ENCODE data around the gene ETV6. TPM values are rescaled to one million over a fixed set of nuclear protein-coding genes. Genes with fewer than 3 reads are reported as not detected.

Gene ETV6
- total RNA-seq, 4 donors from 2014 or later = 17.2 to 28.2 (median 19.3) TPM

DNA sequence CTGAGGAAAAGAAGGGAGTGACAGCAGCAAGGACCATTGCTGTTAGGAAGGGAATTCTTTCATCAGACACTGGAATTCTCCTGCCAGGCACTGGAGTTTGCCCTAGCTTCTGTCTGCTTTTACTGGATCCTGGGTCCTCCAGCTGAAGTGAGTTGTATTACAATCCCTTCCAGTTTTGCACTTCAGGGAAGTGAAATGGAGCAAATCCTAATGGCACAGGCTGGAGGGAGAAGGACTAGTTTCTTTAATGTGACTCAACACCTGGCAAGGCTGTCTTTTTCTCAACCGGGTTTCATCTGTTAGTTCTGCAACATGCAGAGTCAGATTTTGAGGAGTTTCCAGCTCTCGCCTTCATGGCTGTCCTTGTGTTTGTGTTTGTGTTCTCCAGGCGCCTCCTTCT is 45.8 kb downstream of the ETV6 start:
- TF ChIP-seq, protein P1, sequence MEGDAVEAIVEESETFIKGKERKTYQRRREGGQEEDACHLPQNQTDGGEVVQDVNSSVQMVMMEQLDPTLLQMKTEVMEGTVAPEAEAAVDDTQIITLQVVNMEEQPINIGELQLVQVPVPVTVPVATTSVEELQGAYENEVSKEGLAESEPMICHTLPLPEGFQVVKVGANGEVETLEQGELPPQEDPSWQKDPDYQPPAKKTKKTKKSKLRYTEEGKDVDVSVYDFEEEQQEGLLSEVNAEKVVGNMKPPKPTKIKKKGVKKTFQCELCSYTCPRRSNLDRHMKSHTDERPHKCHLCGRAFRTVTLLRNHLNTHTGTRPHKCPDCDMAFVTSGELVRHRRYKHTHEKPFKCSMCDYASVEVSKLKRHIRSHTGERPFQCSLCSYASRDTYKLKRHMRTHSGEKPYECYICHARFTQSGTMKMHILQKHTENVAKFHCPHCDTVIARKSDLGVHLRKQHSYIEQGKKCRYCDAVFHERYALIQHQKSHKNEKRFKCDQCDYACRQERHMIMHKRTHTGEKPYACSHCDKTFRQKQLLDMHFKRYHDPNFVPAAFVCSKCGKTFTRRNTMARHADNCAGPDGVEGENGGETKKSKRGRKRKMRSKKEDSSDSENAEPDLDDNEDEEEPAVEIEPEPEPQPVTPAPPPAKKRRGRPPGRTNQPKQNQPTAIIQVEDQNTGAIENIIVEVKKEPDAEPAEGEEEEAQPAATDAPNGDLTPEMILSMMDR (IDR thresholded peaks at IDR 0.05; ENCODE audit: low read depth) = no peak

DNA sequence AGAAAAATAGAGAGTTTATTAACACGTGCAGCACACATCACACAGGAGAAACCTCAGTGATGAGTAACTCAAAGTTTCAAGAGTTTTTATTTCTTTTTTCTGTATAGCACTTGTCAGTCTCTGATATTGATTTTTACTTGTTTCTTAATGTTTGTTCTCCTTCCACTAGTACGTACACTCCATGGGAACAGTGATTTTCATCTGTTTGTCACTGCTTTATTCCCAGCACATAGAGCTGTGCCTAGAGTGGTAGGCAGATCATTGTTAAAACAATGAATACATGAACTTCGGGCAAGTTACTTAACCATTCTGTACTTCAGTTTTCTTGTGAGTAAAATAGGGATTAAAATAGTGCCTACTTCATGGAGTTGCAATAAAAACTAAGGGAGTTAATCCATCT is 46.6 kb downstream of the ETV6 start:
- TF ChIP-seq, protein P1 (IDR thresholded peaks at IDR 0.05; ENCODE audit: low read depth) = no peak

DNA sequence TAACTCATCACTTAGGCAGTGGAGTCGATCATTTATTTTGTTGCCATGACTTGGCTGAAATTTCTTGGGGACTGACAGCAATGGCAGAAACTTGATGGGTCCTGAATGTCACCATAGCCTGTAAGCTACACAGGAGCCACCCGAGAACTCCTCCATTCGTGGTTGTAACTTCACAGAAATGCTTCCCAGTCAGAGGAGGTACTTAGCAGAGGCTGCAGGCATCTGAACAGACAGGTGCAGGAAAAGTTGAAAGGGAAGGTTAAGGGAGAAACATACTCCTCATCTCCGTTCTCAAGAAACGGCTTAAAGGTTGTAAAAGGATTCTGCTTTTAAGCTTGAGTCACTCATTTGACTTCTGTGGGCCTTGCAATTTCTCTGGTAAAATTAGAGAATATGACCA is 47.7 kb downstream of the ETV6 start:
- TF ChIP-seq, protein P1 (IDR thresholded peaks at IDR 0.05; ENCODE audit: low read depth) = no peak

DNA sequence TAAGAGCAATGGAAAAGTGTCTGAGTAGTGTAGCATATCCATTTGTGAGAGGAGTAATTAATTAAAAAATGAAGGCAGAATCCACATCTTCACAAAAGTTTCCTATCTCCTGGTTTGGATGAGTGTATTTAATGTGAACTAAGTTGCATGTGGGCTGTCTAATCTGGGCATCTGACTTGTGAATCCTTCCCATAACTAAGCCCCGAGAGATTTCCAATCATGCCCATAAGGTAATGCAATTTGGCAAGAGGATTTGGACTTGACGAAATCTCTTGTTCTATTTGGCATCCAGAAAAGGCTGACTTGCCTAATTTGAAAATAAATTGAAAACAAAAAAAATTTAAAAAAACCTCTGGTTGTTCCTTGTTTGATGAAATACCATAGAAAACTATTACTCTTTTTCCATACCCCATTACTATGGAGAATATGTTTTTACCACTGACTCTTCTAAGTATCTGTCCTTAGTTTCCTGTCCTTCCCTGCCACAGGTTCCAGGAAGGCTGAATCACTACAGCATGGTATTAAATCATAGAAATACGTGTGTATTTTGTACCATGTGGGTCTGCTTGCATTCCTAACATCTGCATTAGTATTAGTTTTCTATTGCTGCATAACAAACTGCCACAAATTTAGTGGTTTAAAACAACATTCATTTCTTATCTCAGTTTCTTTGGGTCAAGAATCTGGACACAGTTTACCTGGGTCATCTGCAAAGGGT is 48.4 kb downstream of the ETV6 start:
- TF ChIP-seq, protein P1 (IDR thresholded peaks at IDR 0.05; ENCODE audit: low read depth) = no peak

DNA sequence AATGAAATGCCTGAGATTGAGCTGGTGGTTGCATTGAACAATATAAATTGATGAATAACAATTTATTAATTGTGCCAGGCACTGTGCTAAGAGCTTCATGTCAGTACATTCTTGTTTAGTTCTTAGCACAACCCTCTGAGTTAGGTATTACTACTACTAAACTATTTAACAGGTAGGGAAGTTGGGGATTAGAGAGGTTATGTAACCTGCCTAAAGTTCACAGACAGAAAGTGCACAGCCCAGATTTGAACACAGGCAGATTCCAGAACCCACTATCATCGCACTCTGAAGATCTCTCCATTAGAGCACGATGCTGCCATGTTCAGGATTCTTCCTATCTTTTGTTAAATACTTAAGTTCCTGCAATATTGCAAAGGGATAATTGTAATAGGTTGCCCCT is 49.3 kb downstream of the ETV6 start:
- TF ChIP-seq, protein P1 (IDR thresholded peaks at IDR 0.05; ENCODE audit: low read depth) = no peak

DNA sequence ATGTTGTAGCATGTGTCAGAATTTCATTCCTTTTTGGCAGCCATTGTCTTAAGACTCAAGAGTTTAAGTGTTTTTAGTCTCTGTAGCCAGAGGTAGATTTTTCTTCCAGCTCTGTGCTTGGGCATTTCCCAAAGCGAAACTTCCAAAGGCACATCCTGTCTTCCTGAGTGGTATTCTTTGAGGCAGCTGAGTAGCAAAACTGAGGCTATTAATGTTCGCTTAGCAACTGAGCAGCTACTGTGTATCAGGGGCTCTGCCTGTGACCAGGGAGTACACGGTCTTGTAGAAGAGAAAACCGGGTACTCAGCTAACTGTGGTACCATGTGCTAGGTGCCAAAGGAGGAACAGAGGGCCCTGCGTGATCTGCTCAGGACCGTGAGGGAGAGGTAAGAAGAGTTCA is 52.0 kb downstream of the ETV6 start:
- TF ChIP-seq, protein P1 (IDR thresholded peaks at IDR 0.05; ENCODE audit: low read depth) = no peak

DNA sequence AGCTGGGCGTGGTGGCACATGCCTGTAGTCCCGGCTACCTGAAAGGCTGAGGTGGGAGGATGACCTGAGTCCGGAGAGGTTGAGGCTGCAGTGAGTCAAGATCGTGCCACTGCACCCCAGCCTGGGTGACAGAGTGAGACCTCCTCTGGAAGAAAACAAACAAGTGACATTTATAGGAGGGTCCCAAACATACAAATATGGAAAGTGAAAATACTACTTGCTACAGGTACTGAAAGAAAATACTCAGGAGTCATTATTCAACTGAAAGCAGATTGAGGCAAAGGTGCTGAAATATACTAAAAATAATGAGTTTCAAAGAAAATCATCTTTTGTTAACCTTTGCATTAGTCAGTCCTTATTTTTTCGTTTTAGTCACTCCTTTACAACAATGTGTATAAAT is 53.5 kb downstream of the ETV6 start:
- TF ChIP-seq, protein P1 (IDR thresholded peaks at IDR 0.05; ENCODE audit: low read depth) = no peak
